GM18861 (cell line): ENCODE data around the gene CCDC74B.
"Not testable (repeated sequence)": the region's sequence is repeated elsewhere in the genome, so short reads cannot be mapped to it uniquely, and the experiment has no call there.

Experiments
- ATAC-seq: cut with Tn5 transposase; IDR thresholded peaks from one replicate; pipeline ENCODE4 v1.9.1; 2021; ENCODE audit not compliant: unreplicated experiment

CCDC74B gene

DNA sequence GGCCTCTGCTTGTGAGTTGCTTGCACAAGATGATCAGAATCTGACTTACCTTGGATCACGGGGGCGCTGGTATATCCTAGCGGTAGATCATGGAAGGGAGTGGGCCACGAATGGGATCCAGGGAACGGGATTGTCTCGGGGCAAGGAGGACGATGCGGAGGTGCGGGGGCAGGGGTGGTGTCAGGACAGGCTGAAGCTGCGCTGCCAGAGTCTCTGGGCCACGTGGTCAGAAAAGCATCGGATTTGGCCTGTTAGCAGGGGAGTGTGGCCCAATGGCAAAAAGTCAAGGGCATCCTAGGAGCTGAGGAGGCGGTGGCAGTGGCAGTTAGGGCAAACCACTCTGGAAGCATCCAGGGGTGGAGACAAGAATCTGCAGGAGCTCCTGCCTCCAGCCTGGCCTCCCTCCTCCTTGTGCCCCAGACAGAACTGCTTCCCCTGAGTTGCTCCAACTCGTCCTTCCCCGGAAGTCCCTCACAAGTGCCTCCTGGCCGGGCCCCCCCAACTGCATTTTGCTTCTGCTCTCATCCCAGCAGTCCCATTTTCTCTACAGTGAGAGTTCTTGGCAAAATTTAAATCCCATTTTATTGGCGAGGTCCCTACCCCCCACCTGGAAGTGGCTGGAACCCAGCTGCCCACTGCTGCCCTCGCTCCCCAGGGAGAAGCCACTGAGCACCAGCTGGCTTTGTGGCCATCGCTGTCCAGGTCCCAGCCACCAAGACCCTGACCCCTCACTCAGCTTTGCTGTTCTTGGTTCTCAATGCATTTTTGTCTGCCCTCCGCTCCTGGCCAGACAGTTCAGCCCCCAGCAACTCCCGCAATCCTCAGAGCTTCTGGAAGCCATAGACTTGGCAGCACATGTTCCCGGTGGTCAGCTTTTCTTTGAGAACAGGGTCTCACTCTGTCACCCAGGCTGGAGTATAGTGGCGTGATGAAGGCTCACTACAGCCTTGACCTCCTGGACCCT, 5.6 kb upstream of the CCDC74B start:
- ATAC-seq, result no peak

DNA sequence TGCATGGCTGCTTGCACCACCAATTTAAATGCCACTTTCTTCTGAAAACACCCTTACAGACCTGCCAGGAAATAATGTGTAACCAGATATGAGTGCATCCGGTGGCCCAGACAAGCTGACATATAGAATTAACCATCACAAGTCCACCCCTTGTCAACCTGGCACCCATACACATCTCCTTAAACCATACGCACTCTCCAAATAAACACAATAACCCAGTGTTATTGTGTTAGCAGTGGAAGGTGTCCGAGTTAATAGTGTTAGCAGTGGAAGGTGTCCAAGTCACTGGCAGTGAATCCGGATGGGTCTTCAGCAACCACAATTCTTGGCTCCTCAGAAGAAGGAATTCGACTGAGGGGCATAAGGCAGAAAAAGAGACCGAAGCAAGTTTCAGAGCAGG, 3.6 kb upstream of the CCDC74B start:
- not testable (repeated sequence) for ATAC-seq

DNA sequence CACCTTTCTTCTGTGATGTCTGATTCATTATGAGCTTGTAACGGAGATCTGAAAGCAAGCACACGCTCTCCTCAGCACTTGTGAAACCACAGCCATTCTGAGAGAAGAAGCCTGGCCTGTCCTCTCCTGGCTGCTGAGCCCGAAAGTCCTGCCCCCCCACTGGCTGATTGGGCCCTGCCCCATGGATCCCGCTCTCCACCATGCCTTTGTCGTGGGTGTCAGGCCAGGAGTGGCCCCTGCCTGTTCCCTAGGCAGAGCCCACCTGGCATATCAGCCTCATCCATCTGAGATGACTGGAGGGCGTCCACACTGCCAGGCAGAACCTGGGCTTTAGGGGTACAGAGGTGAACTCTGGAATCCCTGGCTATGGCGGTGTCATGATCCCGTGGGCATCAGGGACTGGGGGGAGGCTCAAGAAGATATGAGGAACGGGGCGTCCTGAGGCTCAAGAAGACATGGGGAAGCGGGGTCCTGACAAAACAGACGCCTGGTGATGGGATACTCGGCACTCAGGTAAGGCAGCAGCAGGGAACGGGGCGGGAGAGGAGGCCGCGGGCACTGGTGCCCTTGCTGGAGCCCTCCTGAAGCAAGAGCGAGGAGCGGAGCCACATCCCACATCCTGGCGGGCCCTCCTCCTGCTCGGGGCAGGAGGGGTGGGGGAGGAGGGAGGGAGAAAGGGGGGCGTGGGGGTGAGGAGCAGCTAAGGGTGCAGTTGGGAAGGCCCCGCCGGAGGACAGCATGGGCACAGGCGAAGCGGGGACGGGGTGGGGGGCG, 1.5 kb downstream of the CCDC74B start:
- ATAC-seq, result not testable (repeated sequence)

DNA sequence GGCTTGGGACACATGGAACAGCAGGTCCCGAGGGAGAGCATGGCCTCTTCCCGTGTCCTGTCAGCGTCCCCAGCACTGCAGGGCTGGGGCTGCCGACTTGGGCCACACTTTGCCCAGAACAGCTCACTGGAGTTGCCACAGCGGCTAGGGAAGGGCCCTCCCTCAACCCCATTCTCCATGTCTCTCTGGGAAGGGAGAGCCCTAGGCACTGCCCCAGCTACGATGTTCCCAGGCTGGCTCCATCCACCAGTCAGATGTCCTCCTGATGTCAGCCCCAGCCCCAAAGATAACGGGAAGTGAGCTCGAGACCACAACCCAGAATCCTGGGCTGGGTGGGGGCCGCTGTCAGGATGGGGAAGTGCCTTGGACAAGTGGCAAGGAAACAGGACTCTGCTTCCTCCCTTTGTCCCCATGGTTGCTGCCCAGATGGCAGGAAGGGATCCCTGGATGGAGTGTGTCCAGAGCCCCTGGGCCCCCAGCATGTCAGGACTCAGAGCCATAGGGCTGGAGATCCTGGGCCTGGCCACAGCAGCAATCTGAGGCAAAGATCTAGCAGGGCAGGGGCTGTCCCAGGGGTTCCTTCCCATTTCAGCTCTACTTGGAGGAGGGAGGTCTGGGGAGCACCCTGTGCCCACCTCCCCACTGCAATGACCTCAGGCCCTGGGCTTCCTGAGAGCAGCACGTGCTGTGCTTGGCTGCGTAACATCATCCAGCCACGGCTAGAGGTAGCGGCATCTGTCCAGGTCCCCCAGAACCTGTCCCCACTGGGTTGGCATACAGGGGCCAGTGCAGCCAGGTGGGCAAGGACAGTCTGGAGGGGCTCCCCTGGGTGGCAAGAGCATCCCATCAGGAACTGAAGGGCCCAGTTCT, 2.3 kb downstream of the CCDC74B start:
- not testable (repeated sequence) for ATAC-seq

DNA sequence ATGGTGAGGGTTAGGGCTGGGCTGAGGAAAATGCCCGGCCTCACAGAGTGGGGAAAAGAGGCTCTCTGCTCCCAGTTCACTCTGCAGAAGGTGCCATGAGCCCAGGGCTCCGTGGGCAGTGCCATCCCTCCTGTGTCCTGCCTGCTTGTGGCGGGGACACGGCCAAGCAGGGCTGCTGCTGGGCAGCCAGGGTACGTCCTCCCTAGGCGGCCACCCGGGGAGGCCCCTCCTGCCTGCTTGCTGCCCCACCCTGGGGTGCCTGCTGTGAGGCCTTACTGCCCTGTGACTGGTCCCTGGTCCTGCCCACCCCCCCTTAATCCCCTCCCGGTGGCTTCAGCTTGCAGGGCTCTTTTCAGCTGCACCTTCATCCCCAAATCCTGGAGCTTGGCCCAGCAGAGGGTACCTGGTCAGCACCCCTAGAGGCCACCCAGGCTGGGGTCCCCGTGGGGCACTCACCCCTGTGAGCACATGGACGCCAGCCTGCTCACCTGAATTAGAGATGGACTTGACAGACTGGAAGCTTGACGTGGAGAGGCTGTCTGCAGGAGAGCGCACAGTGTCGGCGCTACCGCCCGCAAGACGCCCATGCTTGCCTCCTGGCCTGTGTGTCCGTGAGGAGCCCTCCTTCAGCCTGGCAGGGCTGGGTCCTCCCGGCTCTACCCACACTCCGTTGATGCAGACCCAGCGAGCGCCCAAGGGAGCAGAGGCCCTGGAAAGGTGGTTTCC, 3.1 kb downstream of the CCDC74B start:
- ATAC-seq, result not testable (repeated sequence)

DNA sequence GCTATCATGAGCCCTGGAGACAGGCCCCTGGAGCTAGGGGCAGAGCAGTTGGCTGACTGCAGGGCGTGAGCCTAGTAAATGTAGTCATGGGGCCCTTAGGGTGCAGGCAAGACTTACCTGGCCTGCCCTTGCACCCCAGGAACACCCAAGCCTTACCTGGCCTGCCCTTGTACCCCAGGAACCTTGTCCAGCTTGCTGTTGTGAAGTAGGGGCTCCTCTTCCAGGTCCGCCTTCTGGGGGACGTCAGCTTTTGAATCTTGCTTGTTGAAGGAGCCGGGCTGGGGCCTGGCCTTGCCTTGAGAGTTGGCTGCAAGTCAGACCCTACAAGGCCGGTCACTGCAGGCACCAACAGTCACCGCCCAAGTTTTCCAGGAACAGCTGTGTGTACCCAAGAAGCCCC, 3.9 kb downstream of the CCDC74B start:
- ATAC-seq, result not testable (repeated sequence)

DNA sequence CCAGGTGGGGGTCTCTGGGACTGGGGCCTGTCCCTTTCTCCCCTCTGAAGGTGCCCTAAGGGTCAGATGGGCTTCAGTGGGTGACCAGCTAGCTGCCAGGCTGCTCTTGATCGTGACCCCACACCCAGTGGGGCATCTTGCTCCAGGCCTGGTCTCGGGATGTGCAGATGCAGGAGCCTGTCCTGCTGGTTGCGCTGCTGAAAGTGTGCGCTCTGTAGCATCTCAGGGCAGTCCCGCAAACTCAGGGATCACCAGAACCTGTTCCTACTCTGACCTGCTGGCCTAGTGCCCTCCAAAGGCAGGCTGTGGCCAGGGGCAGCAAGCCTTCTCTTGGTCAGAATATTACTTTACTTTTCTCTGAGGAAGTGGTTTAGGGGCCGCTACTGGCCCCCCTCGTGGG, 4.4 kb downstream of the CCDC74B start:
- not testable (repeated sequence) for ATAC-seq

DNA sequence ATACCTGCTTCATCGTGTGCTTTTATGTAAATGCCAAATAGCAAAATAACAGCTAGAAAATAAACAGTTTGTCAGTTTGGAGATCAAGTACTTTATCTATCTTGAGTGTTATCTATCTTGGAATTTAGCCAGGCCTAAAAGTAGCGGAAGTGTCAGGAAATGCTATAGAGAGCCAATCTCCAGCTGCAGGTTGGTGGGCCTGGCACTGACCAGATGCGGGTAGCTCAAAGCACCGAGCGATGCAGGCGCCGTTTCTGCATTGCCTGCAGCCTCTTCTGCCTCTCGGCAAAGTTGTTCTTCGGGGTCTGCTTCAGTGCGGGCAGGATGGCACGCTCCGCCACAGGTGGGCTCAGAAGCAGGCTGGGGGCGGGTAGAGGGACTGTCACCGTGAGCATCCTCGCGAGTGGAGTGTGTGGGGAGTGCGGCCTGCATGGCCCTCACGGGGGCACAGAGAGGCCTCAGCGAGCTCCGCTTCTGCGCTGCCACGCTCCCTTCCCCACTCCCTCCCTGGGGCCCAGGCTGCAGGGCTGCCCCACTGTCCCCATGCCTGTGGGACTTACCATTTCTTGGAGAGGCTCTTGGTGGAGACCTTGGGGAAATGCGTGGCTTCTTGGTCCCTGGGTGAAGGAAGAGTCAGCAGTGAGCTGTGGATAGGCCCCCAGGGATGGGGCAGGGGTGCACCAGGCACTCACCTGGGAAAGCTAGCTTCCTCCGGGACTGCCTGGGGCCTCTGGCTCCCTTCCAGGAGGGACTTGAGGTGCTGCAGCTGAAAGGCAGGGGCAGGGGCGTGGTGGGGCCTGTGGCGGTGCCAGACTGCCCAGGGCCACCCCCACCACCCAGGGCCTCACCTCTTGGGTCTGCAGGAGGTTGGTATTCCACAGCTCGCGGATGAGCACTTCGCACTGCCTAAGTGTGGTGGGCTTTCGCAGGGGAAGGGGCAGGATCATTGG, 5.3 kb downstream of the CCDC74B start:
- not testable (repeated sequence) for ATAC-seq

DNA sequence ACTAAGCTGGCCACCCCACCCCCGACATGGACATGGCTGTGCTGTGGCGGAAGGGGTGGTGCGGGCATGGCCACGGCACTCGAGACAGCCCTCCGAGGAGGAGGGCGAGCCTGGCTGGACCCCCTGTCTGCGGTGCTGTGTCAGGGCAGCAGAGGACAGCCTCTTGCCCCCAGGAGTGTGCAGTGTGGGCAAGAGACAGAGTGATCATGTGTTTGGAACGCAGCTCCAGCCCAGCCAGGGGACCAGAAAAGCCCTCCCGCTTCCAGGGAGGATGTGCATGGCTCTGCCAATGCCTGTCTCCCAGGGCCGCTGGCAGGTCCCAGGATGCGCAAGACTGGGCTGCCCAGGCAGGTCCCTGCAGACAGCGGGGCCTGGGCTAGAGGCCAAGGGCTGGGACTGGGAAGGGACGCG, 6.1 kb downstream of the CCDC74B start:
- ATAC-seq, result not testable (repeated sequence)

DNA sequence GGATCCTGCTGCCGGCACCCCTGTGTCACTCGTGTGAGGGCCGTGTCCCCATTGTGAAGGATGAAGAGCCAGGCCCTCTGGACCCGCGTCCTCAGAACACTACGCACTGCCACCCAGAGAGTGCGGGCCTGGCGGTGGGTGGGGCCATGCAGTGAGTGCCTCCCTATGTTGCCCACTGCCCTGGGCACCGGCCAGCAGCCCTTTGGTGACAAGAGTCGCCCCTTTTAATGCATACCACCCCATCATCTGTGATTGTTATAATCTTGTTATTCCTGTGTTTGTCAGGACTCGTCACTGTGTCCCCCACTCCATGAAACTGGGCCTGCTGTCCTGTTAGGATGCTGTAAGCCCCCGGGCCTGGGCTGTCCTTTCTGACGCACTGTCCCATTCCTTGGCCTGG, 6.6 kb downstream of the CCDC74B start:
- ATAC-seq, result not testable (repeated sequence)

DNA sequence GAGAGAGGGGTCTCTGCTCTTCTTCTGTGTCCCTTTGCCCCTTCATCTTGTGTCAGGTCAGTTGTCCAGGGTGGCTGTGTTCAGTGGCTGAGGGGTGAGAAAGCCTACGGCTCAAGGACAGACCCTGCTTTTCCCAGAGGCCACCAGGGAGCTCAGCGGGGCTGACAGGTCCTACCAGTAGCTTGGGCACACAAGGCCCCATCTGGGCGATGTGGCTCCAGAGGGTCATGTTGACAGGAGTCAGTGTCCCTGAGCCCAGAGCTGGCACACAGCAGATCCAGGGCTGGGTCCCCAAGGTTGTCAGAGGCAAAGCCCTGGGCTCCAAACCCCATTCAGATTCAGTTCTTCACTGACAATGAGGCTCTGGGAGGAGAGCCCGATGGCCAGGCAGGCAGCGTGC, 7.8 kb downstream of the CCDC74B start:
- not testable (repeated sequence) for ATAC-seq

DNA sequence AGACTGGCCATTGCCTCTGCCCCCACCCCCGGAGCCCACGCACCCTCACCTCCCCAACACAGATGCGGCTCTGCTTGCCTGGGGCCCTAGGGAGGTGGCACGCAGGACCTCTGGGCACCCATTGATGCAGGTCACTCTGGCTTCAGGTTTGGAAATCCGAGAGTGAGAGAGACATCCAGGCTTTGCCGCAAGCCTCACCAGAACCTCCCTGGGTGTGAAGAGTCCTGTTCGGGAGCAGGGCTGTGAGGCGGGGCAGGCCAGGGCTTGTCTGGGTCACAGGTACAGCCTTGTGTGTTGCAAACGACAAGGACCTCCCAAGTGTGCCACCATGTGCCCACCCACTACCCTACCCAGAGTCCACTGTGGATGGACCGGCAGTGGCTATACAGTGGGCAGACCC, 8.4 kb downstream of the CCDC74B start:
- ATAC-seq, result not testable (repeated sequence)

DNA sequence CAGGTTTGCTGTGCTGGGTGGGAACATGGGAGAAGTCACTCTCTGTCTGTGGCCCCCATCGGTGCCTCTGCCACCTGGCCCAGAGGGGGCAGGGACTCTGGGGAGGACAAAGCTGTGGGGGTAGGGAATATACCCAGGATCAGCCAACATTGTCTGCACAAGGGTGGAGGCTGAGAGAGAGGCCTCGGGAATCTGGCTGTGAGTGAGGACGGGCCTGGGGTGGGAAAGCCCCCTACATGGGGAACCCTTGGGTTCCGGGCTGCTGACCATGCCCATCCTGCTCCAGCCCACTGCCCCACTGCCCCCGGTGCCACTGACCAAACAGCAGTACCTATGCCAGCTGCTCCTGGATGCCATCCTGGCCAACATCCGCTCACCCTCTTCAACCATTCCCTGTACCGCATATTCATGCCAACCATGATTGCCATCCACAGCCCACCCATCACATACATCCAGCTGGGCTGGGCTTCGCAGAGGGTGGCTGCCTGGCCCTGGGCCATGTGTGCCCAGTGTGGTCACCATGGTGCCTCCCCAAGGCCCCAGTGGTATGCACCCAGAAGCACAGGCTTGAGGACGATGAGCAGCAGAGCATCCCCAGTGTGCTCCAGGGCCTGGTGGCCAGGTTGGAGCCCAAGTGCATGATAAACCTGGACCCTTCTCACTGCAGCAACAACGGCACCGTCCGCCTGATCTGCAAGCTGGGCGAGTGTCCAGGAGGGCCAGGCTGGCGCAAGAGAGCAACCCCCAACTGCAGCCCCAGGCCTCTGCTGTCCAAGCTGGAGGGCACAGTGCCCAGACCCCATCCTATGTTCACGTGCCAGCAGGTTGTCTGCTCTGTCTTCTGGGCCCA, 9.0 kb downstream of the CCDC74B start:
- no peak for ATAC-seq

DNA sequence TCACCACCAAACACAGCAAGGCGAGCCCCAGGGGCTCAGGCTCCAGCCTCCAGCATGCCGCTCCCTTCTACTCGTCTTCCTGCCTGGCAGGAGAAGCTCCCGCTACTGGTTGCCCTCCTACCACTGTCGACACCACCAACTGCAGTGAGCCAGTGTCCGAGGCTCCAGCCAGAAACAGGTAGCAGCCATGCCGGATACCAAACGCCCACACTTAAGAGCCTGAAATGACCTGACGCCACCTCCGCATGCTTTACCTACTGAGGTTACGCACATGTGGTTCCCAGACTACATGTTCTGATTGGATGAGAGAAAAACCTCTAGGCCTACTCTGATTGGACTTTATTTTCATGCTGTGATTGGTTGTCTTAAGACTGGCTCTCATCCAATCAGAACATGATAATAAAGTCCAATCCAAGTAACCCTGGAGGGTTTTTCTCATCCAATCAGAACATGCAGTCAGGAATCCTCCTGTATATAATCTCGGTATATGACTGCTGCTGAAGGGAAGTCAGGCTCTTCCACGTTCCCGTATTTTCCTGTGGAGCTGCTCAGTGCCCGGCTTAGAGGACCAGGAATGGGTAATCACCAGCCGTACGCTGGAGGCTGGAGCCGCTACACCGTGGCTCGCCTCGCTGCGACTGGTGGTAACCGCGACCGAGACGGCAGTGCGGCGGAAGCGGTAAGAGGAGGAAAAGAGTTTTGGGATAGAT, 15.6 kb downstream of the CCDC74B start, which contains the start of gene POTEF:
Gene POTEF (minus strand): TSS at position 103 of the 710 bp plus-strand sequence. CDS start 8,707 bp downstream, outside the sequence.
- ATAC-seq, result not testable (repeated sequence)

DNA sequence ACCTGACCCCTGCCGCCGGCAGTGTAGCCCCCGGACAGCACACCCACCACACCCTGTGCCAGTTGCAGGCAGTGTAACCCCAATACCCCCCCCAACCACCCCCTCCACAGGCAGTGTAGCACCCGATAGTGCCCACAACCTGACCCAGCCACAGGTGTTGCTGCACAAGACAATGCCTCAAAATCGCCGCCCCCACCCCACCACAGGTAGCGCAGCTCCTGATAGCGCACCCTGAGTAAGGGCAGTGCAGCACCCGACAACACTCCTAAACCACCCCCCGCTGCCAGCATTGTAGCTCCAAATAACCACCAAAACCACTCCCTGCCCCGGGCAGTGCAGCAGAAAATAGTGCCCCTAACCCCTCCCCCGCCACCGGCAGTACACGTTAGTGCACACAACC, 16.4 kb downstream of the CCDC74B start:
- ATAC-seq, result not testable (repeated sequence)

DNA sequence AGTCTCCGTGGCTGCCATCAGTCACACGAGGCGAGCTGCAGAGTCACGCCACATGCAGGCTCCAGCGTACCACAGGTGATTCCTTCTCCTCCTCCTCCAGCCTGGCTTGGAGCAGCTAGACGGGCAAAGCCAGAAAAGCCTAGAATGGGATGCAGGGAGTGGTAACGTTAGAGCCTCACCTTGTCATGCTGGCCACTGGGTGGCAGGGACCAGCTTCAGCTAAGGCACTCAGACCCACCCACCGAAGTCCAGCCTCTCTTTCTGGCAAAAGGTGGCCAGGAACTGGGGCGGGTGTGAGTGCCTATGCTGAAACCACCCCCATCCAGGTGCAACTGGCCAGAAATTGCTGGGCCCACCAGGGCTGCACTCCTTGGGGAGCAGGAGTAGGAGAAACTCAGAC, 17.2 kb downstream of the CCDC74B start:
- not testable (repeated sequence) for ATAC-seq

DNA sequence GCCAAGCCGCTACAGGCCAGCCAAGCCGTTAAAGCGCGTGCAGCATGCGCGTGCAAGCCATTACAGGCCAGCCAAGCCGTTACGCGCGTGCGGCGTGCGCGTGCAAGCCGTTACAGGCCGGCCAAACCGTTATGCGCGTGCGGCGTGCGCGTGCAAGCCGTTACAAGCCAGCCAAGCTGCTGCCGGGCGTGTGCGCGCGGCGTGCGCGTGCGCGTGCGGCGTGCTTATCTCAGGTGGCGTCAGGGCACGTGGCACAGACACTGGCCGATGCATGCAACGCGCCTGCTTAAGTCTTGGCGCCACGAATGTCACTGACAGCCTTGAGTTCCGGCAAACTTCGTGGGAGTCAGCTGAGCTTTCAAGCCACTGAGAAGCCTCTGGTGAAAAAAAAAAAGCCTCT, 24.0 kb downstream of the CCDC74B start:
- ATAC-seq, result not testable (repeated sequence)
